IPS-11a (cell line): ENCODE measurements around the gene MEOX1.

Source experiments
- H3K4me3 ChIP-seq: one replicate; pipeline ENCODE4 v1.5.1; 2013; ENCODE audit warnings: low read depth, low read length, control low read depth

MEOX1 gene

DNA sequence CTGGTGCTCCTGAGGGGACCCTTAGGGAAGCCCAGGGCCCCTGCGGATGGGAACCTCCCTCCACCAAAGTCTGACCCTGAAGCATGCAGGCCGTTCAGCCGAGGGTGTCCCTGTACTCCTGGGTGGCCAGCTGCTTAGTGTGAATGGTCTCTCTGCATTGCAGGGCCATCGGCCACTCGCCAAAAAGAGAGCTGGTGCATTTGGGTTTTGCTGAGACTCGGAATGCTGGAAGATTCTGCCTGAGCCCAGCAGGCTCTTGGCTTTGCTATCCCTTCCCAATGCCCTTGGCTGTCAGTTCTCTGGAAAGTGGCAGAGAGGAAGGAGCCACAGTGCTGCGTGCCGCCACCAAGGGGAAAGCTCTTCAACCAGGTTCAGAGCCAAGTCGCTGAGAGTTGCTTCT, 2.8 kb downstream of the MEOX1 start:
- H3K4me3 ChIP-seq, result no peak overlapping the region

- H3K4me3 ChIP-seq, result no peak overlapping the region
Observed at GRCh38 chr17:43655693-43656255, 5.9 kb downstream of the MEOX1 start.

DNA sequence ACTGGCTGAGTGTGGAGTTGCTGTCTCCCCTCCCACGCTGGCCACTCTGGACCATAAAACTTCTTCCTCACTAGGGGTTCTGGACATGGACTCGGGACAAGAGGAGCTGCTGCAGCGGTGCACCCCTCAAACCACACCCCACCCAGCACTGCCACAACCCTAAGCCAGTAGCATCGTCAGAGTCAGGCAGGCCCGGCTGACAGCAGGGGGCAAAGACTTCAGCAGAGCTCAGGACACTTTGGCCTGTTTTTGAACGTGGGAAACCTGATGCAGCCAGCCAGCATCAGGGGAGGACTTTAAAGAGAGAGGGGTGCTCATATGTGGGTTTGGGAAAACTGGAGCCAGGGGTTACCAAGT, 9.6 kb downstream of the MEOX1 start:
- H3K4me3 ChIP-seq, result no peak overlapping the region

- H3K4me3 ChIP-seq, result no peak overlapping the region
Observed at GRCh38 chr17:43650471-43650870, 11.3 kb downstream of the MEOX1 start.

GRCh38 chr17:43648916-43649315, 12.8 kb downstream of the MEOX1 start:
- no peak overlapping the region for H3K4me3 ChIP-seq

GRCh38 chr17:43645765-43646481, 15.8 kb downstream of the MEOX1 start:
- H3K4me3 ChIP-seq, result peak overlapping the region; percentile 24

DNA sequence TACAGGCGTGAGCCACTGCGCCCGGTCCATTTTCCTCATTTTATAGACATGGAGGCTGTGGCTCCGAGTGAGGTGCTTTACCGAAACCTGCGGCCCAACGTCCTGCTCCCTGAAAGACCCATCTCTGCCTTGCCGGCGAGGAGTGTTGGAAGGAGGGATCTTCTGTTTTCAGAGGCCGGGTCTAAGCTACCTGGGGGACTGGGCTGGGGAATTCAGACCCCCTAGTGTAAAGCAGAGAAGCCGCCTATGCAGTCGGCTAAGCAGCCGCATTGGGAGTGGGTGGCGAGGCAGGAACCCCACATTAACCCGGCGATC, 16.3 kb downstream of the MEOX1 start:
- H3K4me3 ChIP-seq, result no peak overlapping the region

DNA sequence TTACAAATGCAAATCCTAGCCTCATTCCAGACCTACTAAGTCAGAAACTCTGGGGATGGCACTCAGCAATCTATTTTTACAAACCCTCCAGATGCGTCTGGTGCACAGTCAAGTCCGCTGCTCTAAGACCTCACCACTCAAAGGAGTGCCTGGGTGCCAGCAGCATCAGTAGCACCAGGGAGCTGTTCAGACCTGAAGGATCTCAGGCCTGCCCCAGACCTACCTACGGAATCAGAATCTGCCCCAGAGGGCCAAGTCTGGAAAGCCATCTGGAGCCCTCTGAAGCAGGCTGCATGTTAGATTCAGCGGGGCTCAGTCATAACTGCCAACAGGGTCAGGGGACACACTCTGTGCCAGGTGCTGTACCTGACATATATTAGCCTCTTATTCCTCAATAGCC, 17.6 kb downstream of the MEOX1 start:
- no peak overlapping the region for H3K4me3 ChIP-seq

DNA sequence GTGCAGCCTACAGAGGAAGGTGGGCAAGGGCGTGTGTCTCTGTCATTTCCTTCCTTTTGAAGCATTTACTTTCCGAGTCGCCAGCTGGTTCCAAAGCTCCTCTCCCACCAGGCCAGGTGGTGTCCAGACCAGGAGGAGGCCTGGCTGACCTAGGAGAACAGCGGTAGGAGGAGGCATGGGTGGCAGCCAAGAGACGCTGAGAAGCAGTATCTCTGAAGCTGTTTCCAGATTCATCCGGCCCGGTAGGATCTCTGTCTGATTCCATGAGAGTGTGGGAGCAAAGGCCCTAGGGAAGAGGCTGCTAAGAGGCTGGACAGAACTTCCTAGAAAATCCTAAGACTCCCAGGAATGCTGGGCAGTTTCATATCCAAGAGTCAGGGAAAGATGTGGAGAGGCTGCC, 20.3 kb downstream of the MEOX1 start:
- no peak overlapping the region for H3K4me3 ChIP-seq

DNA sequence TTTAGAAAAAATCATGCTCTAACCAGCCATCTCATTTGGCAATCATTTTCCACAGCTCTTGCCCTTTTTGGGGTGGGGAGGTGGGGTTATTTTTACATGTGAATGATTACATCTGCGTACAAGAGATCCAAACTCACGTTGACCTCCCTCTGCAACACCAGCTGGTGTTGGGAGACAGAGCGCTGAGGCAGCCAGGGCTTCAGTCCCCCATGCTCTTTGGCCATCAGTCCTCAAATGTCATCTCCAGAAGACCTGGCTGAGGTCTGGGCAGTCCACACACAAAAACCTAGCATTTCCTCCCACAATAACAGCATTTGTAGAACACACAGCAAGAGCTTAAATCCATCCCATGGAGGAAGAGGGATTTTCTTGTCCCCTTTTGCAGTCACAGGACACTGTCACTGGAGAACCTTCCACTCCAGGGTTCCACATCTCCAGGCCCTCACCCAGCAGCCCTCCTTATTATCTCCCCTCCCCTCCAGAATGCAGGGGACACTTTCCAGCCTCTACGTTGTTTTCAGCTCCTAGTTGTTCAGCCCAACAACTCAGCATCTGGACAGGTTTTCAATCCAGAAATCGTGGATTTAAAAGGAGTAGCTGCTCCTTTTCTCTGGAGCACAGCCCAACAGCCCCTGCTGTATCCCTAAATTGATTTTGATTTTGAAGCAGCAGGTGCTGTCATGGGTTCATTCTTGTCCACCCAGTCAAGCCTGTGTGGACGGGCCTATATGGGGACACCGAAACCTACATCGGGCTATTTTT, 21.1 kb downstream of the MEOX1 start:
- no peak overlapping the region for H3K4me3 ChIP-seq

DNA sequence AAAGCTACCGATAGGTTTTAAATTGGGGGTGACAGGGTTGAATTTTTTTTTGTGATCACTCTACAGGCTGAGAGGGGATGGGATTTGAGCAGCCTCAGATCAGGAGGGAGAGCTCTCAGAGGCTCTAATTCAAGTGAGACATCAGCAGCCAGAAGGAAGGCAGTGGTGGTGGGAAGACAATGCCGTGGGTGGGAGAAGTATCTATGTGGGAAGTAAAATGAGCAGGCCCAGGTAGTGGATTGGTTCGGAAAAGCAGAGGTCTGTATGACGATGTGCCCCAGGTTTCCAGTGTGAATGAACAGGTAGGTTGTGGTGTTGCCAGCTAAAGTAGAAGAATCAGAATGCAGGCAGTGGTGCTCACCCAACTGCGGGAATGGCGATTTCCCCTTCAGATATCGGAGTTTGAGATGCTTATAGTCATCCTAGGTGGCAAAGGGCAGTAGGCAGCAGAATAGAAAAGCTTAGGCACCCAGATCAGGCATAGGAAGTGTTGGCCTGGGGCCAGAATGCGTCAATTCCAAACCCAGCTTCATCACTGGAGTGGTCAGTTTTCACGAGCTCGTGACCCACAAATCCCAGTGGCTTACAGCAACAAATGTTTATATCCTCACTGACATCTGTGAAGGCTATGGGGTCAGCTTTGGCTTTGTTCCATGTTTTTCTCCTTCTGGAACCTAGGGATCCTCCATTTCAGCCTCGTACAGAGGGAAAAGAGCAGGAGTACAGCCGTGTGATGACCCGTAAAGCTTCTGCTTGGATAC, 24.0 kb downstream of the MEOX1 start:
- no peak overlapping the region for H3K4me3 ChIP-seq

DNA sequence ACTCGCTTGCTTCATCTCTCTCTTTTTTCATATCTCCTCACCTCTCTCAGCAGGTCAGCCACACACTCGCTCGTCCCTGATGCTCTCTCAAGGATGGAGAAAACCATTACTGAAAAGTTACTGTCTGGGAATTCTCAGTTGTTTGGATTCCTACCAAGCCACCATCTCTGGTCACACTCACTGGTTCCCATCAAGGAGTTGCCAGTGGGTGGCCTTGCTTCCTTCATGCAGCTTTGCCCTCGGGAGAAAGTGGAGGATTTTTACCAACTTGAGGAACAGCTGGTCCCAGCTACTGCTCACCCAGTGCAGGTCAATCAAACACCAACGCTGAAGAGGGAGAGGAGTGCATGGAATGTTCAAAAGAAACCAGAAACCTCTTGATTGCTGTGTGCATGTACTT, 25.3 kb downstream of the MEOX1 start:
- no peak overlapping the region for H3K4me3 ChIP-seq

DNA sequence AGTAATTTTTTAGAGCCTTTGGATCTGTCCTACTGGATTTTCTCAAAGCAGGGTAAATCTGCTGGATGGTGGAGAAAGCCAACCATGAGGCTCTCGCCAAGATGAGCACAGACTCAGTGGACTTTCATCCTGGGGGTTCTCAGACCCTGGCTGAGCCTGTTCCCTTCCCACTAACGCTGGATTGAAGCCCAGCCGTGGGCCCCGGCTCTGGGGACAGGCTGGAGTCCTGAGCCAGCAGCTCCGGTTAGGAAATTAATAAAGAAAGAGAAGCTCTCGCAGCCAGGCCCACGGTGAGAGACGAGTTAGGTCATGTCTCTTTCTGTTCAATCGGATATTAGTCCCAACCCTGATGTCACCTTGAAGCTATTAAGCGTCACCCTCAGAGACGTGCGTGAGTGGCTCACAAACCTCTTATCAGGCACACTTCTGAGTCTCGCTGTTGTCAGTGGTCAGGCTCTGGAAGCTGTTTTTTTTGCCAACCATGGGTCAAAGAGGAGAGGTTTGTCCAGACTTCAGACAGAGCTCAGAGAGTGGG, 27.1 kb downstream of the MEOX1 start:
- no peak overlapping the region for H3K4me3 ChIP-seq

- H3K4me3 ChIP-seq, result no peak overlapping the region
Observed at GRCh38 chr17:43632221-43632620, 29.5 kb downstream of the MEOX1 start.

DNA sequence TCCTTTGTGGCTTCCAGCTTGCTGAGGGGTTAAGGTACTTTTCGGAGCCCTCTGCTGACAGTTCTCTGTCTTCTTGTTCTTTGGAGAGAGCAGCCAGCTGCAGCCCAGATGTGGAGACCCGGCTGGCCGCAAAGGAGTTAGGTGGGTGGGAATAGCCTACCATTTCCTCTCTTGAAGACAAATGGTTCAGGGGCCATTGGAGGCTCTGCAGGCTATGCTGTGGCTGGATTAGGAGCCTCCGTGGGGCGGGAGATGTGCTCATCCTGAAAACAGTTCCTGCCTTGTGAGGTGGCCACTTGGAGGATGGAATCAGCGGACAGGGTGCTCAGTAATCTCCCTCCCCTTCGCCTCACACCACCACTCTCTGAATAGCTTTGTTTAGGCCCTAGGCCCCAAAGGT, 30.3 kb downstream of the MEOX1 start:
- no peak overlapping the region for H3K4me3 ChIP-seq

GRCh38 chr17:43628089-43628650, 33.6 kb downstream of the MEOX1 start:
- no peak overlapping the region for H3K4me3 ChIP-seq

- H3K4me3 ChIP-seq, result no peak overlapping the region
Observed at GRCh38 chr17:43627653-43628052, 34.1 kb downstream of the MEOX1 start.

DNA sequence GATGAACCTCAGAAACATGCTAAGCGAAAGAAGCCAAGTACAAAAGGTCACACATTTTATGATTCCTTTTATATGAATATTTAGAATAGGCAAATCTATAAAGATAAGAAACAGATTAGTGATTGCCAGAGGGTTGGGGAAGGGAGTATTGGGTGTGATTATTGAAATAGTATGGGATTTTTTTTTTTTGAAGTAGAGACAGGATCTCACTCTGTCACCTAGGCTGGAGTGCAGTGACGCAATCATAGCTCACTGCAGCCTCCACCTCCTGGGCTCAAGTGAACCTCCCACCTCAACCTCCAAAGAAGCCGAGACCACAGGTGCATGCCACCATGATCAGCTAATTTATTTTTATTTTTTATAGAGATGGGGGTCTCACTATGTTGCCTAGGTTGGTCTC, 35.7 kb downstream of the MEOX1 start:
- H3K4me3 ChIP-seq, result no peak overlapping the region

GRCh38 chr17:43625606-43626005, 36.1 kb downstream of the MEOX1 start:
- H3K4me3 ChIP-seq, result no peak overlapping the region

- H3K4me3 ChIP-seq, result no peak overlapping the region
Observed at GRCh38 chr17:43620581-43620980, 41.1 kb downstream of the MEOX1 start.

DNA sequence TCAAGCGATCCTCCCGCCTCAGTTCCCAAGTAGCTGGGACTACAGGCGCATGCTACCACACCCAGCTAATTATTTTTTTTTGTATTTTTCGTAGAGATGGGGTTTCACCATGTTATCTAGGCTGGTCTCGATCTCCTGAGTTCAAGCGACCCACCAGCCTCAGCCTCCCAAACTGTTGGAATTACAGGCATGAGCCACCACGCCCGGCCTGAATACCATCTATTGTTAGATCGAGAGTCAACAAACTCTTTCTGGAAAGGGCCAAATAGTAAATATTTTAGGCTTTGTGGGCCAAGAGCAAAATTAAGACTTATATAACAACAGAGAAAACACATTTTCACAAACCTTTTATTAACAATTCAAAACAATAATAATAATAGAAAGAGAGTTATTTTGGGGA, 41.6 kb downstream of the MEOX1 start:
- no peak overlapping the region for H3K4me3 ChIP-seq
